T-cell (primary cell): ENCODE measurements around the gene CCDC197. TPM values are rescaled to one million over a fixed set of nuclear protein-coding genes. Genes with fewer than 3 reads are reported as not detected.

Source experiments
- ATAC-seq, 4 experiments: fragments of 200-7000 bp in 3 of 4; fragments of 150-1000 bp in 1 of 4; cut with Tn5 transposase; replicated peaks in 1 of 4; 1 replicate in 3 of 4; 2 replicates in 1 of 4; pipeline ENCODE4 v1.10.0; 2021; ENCODE audit warnings: moderate library complexity in 3 of 4, mild to moderate bottlenecking in 2 of 4, moderate number of reproducible peaks in 1 of 4
- CTCF ChIA-PET, 2 donors: fragments of 300-600 bp; sonication (Branson Sonifier 250); formaldehyde crosslinking; loops; one replicate each; lab custom pipeline; 2022; ENCODE audit warnings: antibody characterized with exemption in 2 of 2; lab: Charles Lee
- POLR2A ChIA-PET, 2 donors: fragments of 300-600 bp; sonication (Branson Sonifier 250); formaldehyde crosslinking; loops; one replicate each; lab custom pipeline; 2022; ENCODE audit warnings: antibody characterized with exemption in 2 of 2; lab: Charles Lee
- DNase-seq, 35 experiments: peaks; one replicate each; pipeline versions ENCODE4 v3.0.0 to v3.0.0-alpha.2; 2013 to 2023
- H3K27ac ChIP-seq: one replicate; pipeline ENCODE4 v1.5.1; 2013; ENCODE audit warnings: low read length
- H3K27me3 ChIP-seq, 2 experiments: replicated peaks in 1 of 2; 1 replicate in 1 of 2; 2 replicates in 1 of 2; pipeline versions ENCODE4 v1.6.1 to v1.7.0; 2013; ENCODE audit warnings: low read length in 1 of 2, mixed read lengths in 1 of 2; ENCODE audit not compliant: control insufficient read depth in 2 of 2, insufficient read depth in 2 of 2; ENCODE audit errors: extremely low read depth in 1 of 2
- H3K36me3 ChIP-seq, 2 donors: 1 replicate in 1 of 2; 2 replicates in 1 of 2; pipeline versions ENCODE4 v1.6.1 to v1.7.0; 2013; ENCODE audit warnings: low read length in 1 of 2; ENCODE audit not compliant: control insufficient read depth in 2 of 2, insufficient read depth in 1 of 2; ENCODE audit errors: extremely low read depth in 1 of 2
- H3K4me1 ChIP-seq, 2 experiments: 1 replicate in 1 of 2; 2 replicates in 1 of 2; pipeline versions ENCODE4 v1.6.1 to v1.7.0; 2013; ENCODE audit warnings: low read length in 2 of 2, mixed read lengths in 1 of 2; ENCODE audit not compliant: insufficient read depth in 2 of 2, control insufficient read depth in 1 of 2; ENCODE audit errors: extremely low read depth in 1 of 2
- H3K4me3 ChIP-seq, 2 donors: 1 replicate in 1 of 2; 2 replicates in 1 of 2; pipeline versions ENCODE4 v1.5.1 to v1.7.0; 2013; ENCODE audit warnings: mild to moderate bottlenecking in 2 of 2, low read length in 1 of 2, moderate library complexity in 1 of 2; ENCODE audit not compliant: control insufficient read depth in 1 of 2; ENCODE audit errors: extremely low read depth in 1 of 2
- H3K9me3 ChIP-seq: 2 replicates; pipeline ENCODE4 v1.7.0; 2013
- H3K27ac Mint-ChIP-seq, 2 donors: one replicate each; pipeline ENCODE4 v1.8.0; 2020 to 2021; ENCODE audit warnings: mild to moderate bottlenecking in 2 of 2, mixed read lengths in 2 of 2
- H3K27me3 Mint-ChIP-seq, 2 donors: one replicate each; pipeline ENCODE4 v1.8.0; 2021 to 2022; ENCODE audit warnings: mixed read lengths in 2 of 2
- H3K36me3 Mint-ChIP-seq: one replicate; pipeline ENCODE4 v1.8.0; 2021; ENCODE audit warnings: mixed read lengths
- H3K4me1 Mint-ChIP-seq, 3 donors: one replicate each; pipeline ENCODE4 v1.8.0; 2020 to 2022; ENCODE audit warnings: mixed read lengths in 3 of 3, mild to moderate bottlenecking in 1 of 3
- H3K4me3 Mint-ChIP-seq, 3 donors: one replicate each; pipeline ENCODE4 v1.8.0; 2020 to 2022; ENCODE audit warnings: mild to moderate bottlenecking in 3 of 3, mixed read lengths in 3 of 3, moderate library complexity in 3 of 3
- H3K9me3 Mint-ChIP-seq, 3 donors: one replicate each; pipeline ENCODE4 v1.8.0; 2020 to 2022; ENCODE audit warnings: mixed read lengths in 3 of 3
- WGBS: methylation state at CpG from one replicate; pipeline ENCODE4 v1.1.5; 2013; ENCODE audit warnings: missing lambda C conversion rate; ENCODE audit not compliant: insufficient coverage; 5-methylcytosine and 5-hydroxymethylcytosine counted together
- total RNA-seq, 35 experiments: library from RNA in 6 of 35; stranded (reverse) in 6 of 35; fragments of 120-200 nt in 1 of 35; gene quantifications; one replicate each; pipeline versions ENCODE4 v1.2.1 to v1.2.4 and lab custom pipeline; 2013 to 2026

CCDC197 gene
- total RNA-seq, 5 donors from 2014 or later (not counting 1 experiment from before 2014, with no cell fraction given) = not detected

DNA sequence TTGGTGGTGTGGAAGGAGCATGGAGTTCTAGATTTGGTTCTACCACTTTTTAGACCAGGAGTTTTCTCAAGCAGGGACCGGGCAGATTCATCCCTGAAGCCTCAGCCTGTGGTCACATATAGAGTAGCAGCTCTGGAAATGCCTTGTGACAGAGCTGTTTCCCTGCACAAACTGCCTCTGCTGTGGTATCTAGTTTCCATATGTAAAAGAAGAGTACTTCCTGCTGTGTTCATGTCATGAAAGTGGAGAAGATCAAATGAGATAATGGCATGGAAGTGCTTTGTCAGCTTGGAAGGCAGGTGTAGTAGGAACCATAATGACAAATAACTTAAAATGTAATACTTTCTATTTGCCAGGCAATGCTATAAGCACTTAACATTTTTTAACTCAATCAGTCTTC is 55.1 kb downstream of the CCDC197 start:
- no peak for DNase-seq
- peaks cover 10 to 11% of the 10 kb centered on the region in 2 experiments for H3K4me1 ChIP-seq
- H3K27me3 Mint-ChIP-seq = no peaks in the 10 kb centered on the region
- ChIA-PET CTCF (interaction anchor here (1.0 to 2.2 kb wide), 3 partner anchors 16 to 84 kb away, joined by 3 to 5 read pairs (median 3); no protein-coding TSS in a partner anchor), POLR2A (interaction anchor here in 1 of 2 donors (1.0 to 1.1 kb wide), 3 partner anchors 16 to 29 kb away, joined by 3 to 5 read pairs (median 4); partner anchors contain the start of genes DDX24 and IFI27L1)
- no peak for ATAC-seq
- H3K4me3 ChIP-seq = no peak overlapping the region
- H3K36me3 ChIP-seq = peaks cover 22 to 95% of the 10 kb centered on the region in 2 donors
- H3K9me3 Mint-ChIP-seq = no peaks in the 10 kb centered on the region
- no peak overlapping the region for H3K27ac ChIP-seq
- peaks cover 72% of the 10 kb centered on the region for H3K36me3 Mint-ChIP-seq
- H3K9me3 ChIP-seq = no peaks in the 10 kb centered on the region
- H3K27ac Mint-ChIP-seq = peak overlapping the region in 1 of 2 donors; percentile 55
- whole genome bisulfite sequencing = no CpG with 5 or more reads among the region's 1 CpG
- H3K4me3 Mint-ChIP-seq = no peak overlapping the region
- H3K27me3 ChIP-seq = no peaks in the 10 kb centered on the region
- H3K4me1 Mint-ChIP-seq = peaks cover 15 to 38% (median 25%) of the 10 kb centered on the region in 3 donors

DNA sequence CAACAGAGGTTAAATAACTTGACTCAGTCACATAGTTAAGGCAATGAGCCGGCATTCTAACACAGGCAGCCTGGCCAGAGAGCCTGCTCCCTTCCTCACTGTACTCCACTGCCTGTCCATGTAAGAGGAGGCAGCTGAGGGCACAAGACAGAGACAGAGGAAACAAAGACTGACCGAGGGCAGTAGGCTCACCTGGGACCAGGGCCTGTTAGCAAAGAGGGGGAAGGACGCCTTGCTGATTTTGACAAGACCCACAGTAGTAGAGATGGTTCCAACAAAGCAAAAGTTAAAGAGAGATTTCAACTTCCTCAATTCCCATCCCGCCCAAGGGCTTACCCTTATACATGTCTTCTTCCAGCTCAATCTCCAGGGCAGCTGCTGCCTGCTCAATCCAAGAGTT is 55.6 kb downstream of the CCDC197 start:
- no CpG with 5 or more reads among the region's 4 CpGs for WGBS
- peaks cover 12 to 14% of the 10 kb centered on the region in 2 experiments for H3K4me1 ChIP-seq
- Mint-ChIP-seq H3K4me1 (peaks cover 20 to 43% (median 29%) of the 10 kb centered on the region in 3 donors), H3K9me3 (no peaks in the 10 kb centered on the region), H3K4me3 (no peak overlapping the region), H3K27me3 (no peaks in the 10 kb centered on the region), H3K36me3 (peaks cover 74% of the 10 kb centered on the region), H3K27ac (no peak overlapping the region)
- H3K4me3 ChIP-seq = no peak overlapping the region
- DNase-seq (peak in 1 of 35 experiments; percentile 4), ATAC-seq (no peak)
- no peaks in the 10 kb centered on the region for H3K27me3 ChIP-seq
- no peak overlapping the region for H3K27ac ChIP-seq
- POLR2A ChIA-PET = interaction anchor here in 1 of 2 donors (1.1 kb wide), 1 partner anchor 15 kb away, joined by 3 read pairs; no protein-coding TSS in a partner anchor
- H3K36me3 ChIP-seq = peaks cover 22 to 95% of the 10 kb centered on the region in 2 donors
- CTCF ChIA-PET = interaction anchor here in 1 of 2 donors (0.6 to 2.2 kb wide), 3 partner anchors 14 to 84 kb away, joined by 3 to 5 read pairs (median 3); no protein-coding TSS in a partner anchor
- no peaks in the 10 kb centered on the region for H3K9me3 ChIP-seq

DNA sequence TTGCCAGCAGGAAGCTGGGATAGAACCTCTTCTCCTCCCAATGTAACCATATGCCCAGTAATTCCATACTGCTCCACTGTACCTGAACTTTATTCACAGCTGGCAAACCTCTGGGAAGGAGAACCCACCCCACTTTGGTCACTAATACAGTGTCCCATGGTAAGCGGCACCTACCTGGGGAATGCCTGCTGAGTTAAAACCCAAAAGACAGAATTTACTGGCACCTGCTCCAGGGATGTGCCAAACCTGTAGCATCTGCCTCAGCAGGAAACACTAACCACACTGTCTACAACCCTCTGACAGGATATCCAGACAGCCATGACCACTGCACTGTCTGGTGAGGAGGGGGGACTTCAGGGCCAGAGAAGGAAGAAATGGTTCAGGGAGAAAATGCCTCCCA is 57.3 kb downstream of the CCDC197 start:
- no peak overlapping the region for H3K4me3 ChIP-seq
- H3K27ac ChIP-seq = no peak overlapping the region
- H3K36me3 Mint-ChIP-seq = peaks cover 80% of the 10 kb centered on the region
- H3K4me1 Mint-ChIP-seq = peaks cover 37 to 60% (median 47%) of the 10 kb centered on the region in 3 donors
- WGBS = no CpG with 5 or more reads among the region's 1 CpG
- no peaks in the 10 kb centered on the region for H3K27me3 Mint-ChIP-seq
- no peaks in the 10 kb centered on the region for H3K9me3 Mint-ChIP-seq
- H3K36me3 ChIP-seq = peaks cover 22 to 94% of the 10 kb centered on the region in 2 donors
- no peak overlapping the region for H3K27ac Mint-ChIP-seq
- DNase-seq (peak in 1 of 35 experiments; percentile 6), ATAC-seq (no peak)
- H3K9me3 ChIP-seq = no peaks in the 10 kb centered on the region
- ChIA-PET CTCF (no interaction called here), POLR2A (no interaction called here)
- H3K27me3 ChIP-seq = no peaks in the 10 kb centered on the region
- peaks cover 21 to 30% of the 10 kb centered on the region in 2 experiments for H3K4me1 ChIP-seq
- H3K4me3 Mint-ChIP-seq = no peak overlapping the region

DNA sequence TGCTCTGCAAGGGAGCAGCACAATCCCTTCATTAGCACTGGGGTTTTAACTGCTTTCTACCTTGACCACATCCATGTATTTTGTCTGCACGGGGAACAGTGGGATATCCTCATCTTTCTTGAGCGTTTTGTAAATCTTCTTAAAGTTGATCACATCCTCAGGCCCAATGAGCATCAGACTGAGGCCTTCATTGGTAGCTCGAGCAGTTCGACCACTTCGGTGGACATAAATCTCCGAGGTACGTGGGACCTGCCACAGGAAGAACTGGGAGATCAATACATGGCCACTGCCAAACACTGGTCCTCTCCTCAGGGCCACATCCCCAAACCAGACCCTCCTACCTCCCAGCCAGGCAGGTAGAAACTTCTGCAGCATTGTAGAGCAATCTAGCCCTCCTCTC is 57.8 kb downstream of the CCDC197 start:
- H3K9me3 Mint-ChIP-seq = no peaks in the 10 kb centered on the region
- H3K4me3 Mint-ChIP-seq = no peak overlapping the region
- Histone ChIP-seq H3K4me1 (peaks cover 21 to 32% of the 10 kb centered on the region in 2 experiments), H3K27ac (no peak overlapping the region), H3K9me3 (no peaks in the 10 kb centered on the region), H3K36me3 (peaks cover 19 to 94% of the 10 kb centered on the region in 2 donors), H3K4me3 (no peak overlapping the region), H3K27me3 (no peaks in the 10 kb centered on the region)
- H3K27me3 Mint-ChIP-seq = no peaks in the 10 kb centered on the region
- peaks cover 79% of the 10 kb centered on the region for H3K36me3 Mint-ChIP-seq
- peak overlapping the region in 1 of 2 donors; percentile 39 for H3K27ac Mint-ChIP-seq
- CTCF ChIA-PET = no interaction called here
- POLR2A ChIA-PET = no interaction called here
- WGBS = 95% methylated on average over 7 of the region's 7 CpGs
- peaks cover 42 to 64% (median 51%) of the 10 kb centered on the region in 3 donors for H3K4me1 Mint-ChIP-seq
- no peak for ATAC-seq
- DNase-seq = peak in 1 of 35 experiments; percentile 5

DNA sequence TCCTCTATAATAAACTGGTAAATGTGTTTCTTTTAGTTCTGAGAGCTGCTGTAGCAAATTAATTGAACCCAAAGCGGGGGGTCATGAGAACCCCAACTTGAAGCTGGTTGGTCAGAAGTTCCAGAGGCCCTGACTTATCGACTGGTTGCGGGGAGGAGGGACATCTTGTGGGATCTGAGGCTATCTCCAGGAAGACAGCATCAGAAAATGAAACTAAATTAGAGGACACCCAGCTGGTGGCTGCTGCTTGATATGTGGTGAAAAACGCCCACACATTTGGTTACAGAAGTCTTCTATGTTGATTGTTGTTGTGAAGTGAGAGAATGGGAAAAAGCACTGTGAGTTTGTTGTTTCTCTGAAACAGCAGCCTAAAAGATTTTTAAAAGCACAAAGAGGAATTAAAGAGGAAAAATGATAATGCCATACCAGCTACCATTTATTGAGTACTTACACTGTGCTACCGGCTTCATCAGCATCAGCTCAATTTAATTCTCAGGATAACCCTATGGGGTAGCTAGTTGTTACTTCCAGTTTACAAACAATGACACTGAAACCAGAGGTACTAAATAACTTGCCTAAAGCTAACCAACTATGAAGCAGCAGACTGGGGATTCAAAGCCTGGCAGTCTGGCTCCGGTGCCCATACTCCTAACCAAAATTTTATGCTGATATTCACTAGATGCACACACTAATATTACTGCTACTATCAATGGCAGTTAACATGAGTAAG is 59.6 kb downstream of the CCDC197 start:
- peak overlapping the region in 1 of 3 donors; percentile 5 for H3K4me3 Mint-ChIP-seq
- peaks cover 25 to 95% of the 10 kb centered on the region in 2 donors for H3K36me3 ChIP-seq
- H3K9me3 ChIP-seq = no peaks in the 10 kb centered on the region
- H3K27ac ChIP-seq = no peak overlapping the region
- H3K4me1 ChIP-seq = peaks cover 24 to 40% of the 10 kb centered on the region in 2 experiments
- H3K4me1 Mint-ChIP-seq = peaks cover 60 to 69% (median 66%) of the 10 kb centered on the region in 3 donors
- POLR2A ChIA-PET = no interaction called here
- peak in 4 of 35 experiments; percentile 12 to 48 (median 21) for DNase-seq
- no peaks in the 10 kb centered on the region for H3K27me3 Mint-ChIP-seq
- peaks cover 80% of the 10 kb centered on the region for H3K36me3 Mint-ChIP-seq
- 0% methylated on average over 3 of the region's 6 CpGs for WGBS
- H3K27me3 ChIP-seq = no peaks in the 10 kb centered on the region
- no peak overlapping the region for H3K4me3 ChIP-seq
- H3K27ac Mint-ChIP-seq = peak overlapping the region; percentile 70 to 82
- CTCF ChIA-PET = interaction anchor here (0.6 to 1.2 kb wide), 6 partner anchors 10 to 79 kb away, joined by 3 to 4 read pairs (median 3); no protein-coding TSS in a partner anchor
- H3K9me3 Mint-ChIP-seq = no peaks in the 10 kb centered on the region
- peak in 2 of 4 experiments; percentile 36 to 45 for ATAC-seq

DNA sequence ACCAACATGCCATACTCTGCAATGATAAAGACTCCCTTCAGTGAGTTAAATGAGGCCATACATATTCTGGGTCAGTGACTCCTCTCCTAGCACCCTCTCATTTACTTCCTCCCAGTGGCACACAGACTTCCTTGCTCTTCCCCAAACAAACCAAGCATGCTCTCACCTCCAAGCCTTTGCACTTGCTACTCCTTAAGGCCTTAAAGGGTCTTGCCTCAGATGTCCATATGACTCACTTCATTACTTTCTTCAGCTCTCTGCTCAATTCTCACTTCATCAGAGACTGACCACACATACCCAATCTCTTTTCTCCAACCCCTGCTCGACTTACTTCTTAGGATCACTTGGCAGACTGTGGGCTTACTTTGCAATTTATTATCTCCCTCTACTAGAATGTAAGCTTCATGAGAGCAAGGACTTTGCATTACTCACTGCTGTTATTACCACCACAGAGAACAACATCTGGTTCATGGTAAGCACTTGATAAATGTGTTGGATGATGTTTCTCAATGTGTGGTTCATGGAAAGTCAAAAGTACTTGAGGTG is 61.1 kb downstream of the CCDC197 start:
- Mint-ChIP-seq H3K4me1 (peaks cover 69 to 81% (median 78%) of the 10 kb centered on the region in 3 donors), H3K9me3 (no peaks in the 10 kb centered on the region), H3K27me3 (no peaks in the 10 kb centered on the region), H3K4me3 (peak overlapping the region in 1 of 3 donors; percentile 27), H3K27ac (peak overlapping the region; percentile 51 to 53), H3K36me3 (peaks cover 82% of the 10 kb centered on the region)
- no peaks in the 10 kb centered on the region for H3K27me3 ChIP-seq
- DNase-seq (peak in 1 of 35 experiments; percentile 1), ATAC-seq (no peak)
- peaks cover 24 to 40% of the 10 kb centered on the region in 2 experiments for H3K4me1 ChIP-seq
- ChIA-PET POLR2A (interaction anchor here (0.7 to 1.4 kb wide), 3 partner anchors 9 to 22 kb away, joined by 3 to 4 read pairs (median 3); partner anchors contain the start of genes DDX24 (in 1 of the 2) and IFI27L1 (in 1 of the 2)), CTCF (interaction anchor here in 1 of 2 donors (1.2 kb wide), 1 partner anchor 22 kb away, joined by 3 read pairs; no protein-coding TSS in a partner anchor)
- 60% methylated on average over 1 of the region's 1 CpG for WGBS
- no peaks in the 10 kb centered on the region for H3K9me3 ChIP-seq
- H3K4me3 ChIP-seq = no peak overlapping the region
- H3K27ac ChIP-seq = no peak overlapping the region
- H3K36me3 ChIP-seq = peaks cover 14 to 95% of the 10 kb centered on the region in 2 donors
